GM18498 (cell line): ENCODE results near the gene HMGB4.

Experiments used
- ATAC-seq: cut with Tn5 transposase; IDR thresholded peaks from one replicate; pipeline ENCODE4 v1.9.1; 2021; ENCODE audit warnings: mild to moderate bottlenecking, moderate library complexity; ENCODE audit not compliant: unreplicated experiment

HMGB4 gene

GRCh38 chr1:33895976-33896375 lies 32.1 kb downstream of the HMGB4 start:
- ATAC-seq, result no peak

GRCh38 chr1:33897092-33897725 lies 33.3 kb downstream of the HMGB4 start:
- no peak for ATAC-seq

GRCh38 chr1:33898406-33898805 lies 34.5 kb downstream of the HMGB4 start:
- no peak for ATAC-seq

- no peak for ATAC-seq
Measured at GRCh38 chr1:33898881-33899280, 35.0 kb downstream of the HMGB4 start.

- no peak for ATAC-seq
Measured at GRCh38 chr1:33899746-33900145, 35.9 kb downstream of the HMGB4 start.

GRCh38 chr1:33902486-33903209 lies 38.8 kb downstream of the HMGB4 start:
- peak; percentile 91 for ATAC-seq

- ATAC-seq, result peak; percentile 63
Measured at GRCh38 chr1:33903210-33903589, 39.3 kb downstream of the HMGB4 start.

GRCh38 chr1:33905241-33905640 lies 41.4 kb downstream of the HMGB4 start:
- ATAC-seq, result no peak

- no peak for ATAC-seq
Measured at GRCh38 chr1:33906156-33906555, 42.3 kb downstream of the HMGB4 start.

GRCh38 chr1:33908324-33908956 lies 44.6 kb downstream of the HMGB4 start:
- ATAC-seq, result no peak
